K562 treated with DMSO at 1 percent for 48 hours (cell line): ENCODE data around the gene NOX5. TPM values are rescaled to one million over a fixed set of nuclear protein-coding genes. Genes with fewer than 3 reads are reported as not detected.

Experiments
- total RNA-seq: library from RNA; unstranded; fragments of 300-600 nt; gene quantifications from 2 replicates; pipeline ENCODE4 v1.2.3, GENCODE V29; 2022; ENCODE audit warnings: low replicate concordance; ENCODE audit errors: extremely low read depth

The NOX5 gene
- total RNA-seq: not detected in 2 replicates

GRCh38 chr15:69014454-69014853 lies at the start of gene NOX5:
NOX5 (plus strand) TSS chr15:69014695; CDS start chr15:69014736, 41 bp downstream.

Other genes with a start within 250 kb of the NOX5 start
- not detected in 2 replicates for gene ANP32A, start 193.8 kb upstream of the NOX5 start, total RNA-seq
- not detected in 2 replicates for gene SPESP1, start 84.2 kb upstream of the NOX5 start, total RNA-seq
- gene GLCE, start 145.9 kb downstream of the NOX5 start, total RNA-seq: not detected in 2 replicates